ENCODE measurements around the gene HELQ. TPM values are rescaled to one million over a fixed set of nuclear protein-coding genes. Genes with fewer than 3 reads are reported as not detected.
A peak's percentile ranks its signal among the peaks of the same experiment; 100 is the strongest.

HELQ gene
- total and polyA plus RNA-seq, 2 of the 13 experiments (the other 11 are each of a cell fraction or from before 2014, with no cell fraction given) = 6.6 to 10.8 TPM

DNA sequence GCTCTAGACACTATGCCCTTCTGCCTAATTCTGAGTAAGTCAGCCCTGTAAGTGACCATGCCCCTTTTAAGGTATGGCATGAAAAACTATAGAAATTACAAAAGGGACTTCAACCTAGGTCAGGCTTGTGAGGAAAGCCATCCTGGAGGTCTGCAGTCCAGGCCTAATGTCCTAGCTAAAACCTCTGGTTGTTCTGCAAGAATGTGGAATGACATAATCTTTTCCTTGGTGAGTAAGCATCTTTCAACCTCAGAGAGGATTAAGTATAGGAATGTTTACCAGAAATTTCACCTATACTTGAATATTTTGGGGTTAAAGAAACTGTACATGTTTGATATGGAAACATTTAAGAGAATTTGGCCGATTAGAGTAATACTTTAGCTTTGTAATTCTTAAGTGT lies 97.2 kb downstream of the HELQ start:
- Histone ChIP-seq H3K27me3 (ENCODE audit: control insufficient read depth in 1 of 2, insufficient read depth in 2 of 2, low read length in 2 of 2) (no peaks in the 10 kb centered on the region; a peak in 1 of 5 replicates), H3K4me1 (ENCODE audit: insufficient read depth, low read length) (peaks cover 55% of the 10 kb centered on the region), H3K4me2 (ENCODE audit: low read depth, low read length) (no peak overlapping the region), H3K9ac (ENCODE audit: insufficient read depth, low read depth, low read length) (no peak overlapping the region), H3K79me2 (ENCODE audit: insufficient read depth, low read length) (no peaks in the 10 kb centered on the region), H4K20me1 (ENCODE audit: insufficient read depth, low read length) (no peaks in the 10 kb centered on the region), H2AFZ (ENCODE audit: low read length) (no peak overlapping the region), H3K27ac (ENCODE audit: extremely low read length, insufficient read depth, low read length) (no peak overlapping the region), H3K9me3 (ENCODE audit: low read length) (no peaks in the 10 kb centered on the region), H3K36me3 (replicated peaks in 1 of 2; ENCODE audit: control insufficient read depth in 1 of 2, insufficient read depth in 2 of 2, low read length in 2 of 2) (no peaks in the 10 kb centered on the region), H3K4me3 (replicated peaks in 1 of 3; ENCODE audit: insufficient read depth in 1 of 3, low read depth in 2 of 3, low read length in 3 of 3) (no peak overlapping the region)
- CTCF ChIA-PET (ENCODE audit: low intra/inter-chr PET ratio, low total read pairs) = no interaction called here
- FAIRE-seq (no peak), DNase-seq (ENCODE audit: low spot score) (peak; percentile 34), ATAC-seq (no peak)
- in situ Hi-C loops (cut with HindIII; ENCODE audit: extremely low pct_ligation_motif_present, low pct_unique_long_range_greater_than_20kb) = loop anchor here (25.0 kb wide), 1 partner anchor 279 kb away; no protein-coding TSS in a partner anchor
- no TSS peak for BruUV-seq (replicated peaks)
- intact Hi-C loops (cut with micrococcal nuclease; ENCODE audit: unreplicated experiment) = no loop called here
- TF ChIP-seq ISL2 (CRISPR knock-in tag; IDR thresholded peaks at IDR 0.05) = no peak
- TF ChIP-seq ZNF547 (CRISPR knock-in tag; IDR thresholded peaks at IDR 0.05) = no peak
- no peak for TF ChIP-seq MED1 (CRISPR knock-in tag; IDR thresholded peaks at IDR 0.05)
- TF ChIP-seq MTA1 (CRISPR knock-in tag; IDR thresholded peaks at IDR 0.05; ENCODE audit: borderline replicate concordance) = no peak
- peak; percentile 37; the same call in 1 of the 2 replicates for TF ChIP-seq ZNF331 (CRISPR knock-in tag; IDR thresholded peaks at IDR 0.05)
- POLR2A ChIA-PET = interaction anchor here (1.5 to 1.6 kb wide), 2 partner anchors 74 to 97 kb away, joined by 4 to 5 read pairs; partner anchors contain the start of genes COQ2 and HELQ
- WGBS (ENCODE audit: low lambda C conversion rate) = 7% methylated on average over 1 of the region's 1 CpG

Small RNAs within 50 kb of the gene (small RNA-seq; reads per million reads assigned to genes)
- gene AC114781.5 (ENCODE audit: insufficient read depth in 2 of 3, insufficient read length in 3 of 3, low read depth in 2 of 3, low replicate concordance in 1 of 3) = 0 reads per million in 3 experiments

Other genes starting within 250 kb of the HELQ start
- 16.4 and 17.3 TPM in 2 replicates for gene COQ2, start 171.0 kb downstream of the HELQ start, total RNA-seq (2016; rRNA removed; fragmentation: Illumina TruSeq; extraction: Trizol)
- gene COQ2, start 171.0 kb downstream of the HELQ start, polyA plus RNA-seq (2011; rRNA removed) = 8.2 and 10.1 TPM in 2 replicates
- not detected in 2 replicates for gene HPSE, start 121.0 kb downstream of the HELQ start, total RNA-seq (2016; rRNA removed; fragmentation: Illumina TruSeq; extraction: Trizol)
- not detected in 2 replicates for gene HPSE, start 121.0 kb downstream of the HELQ start, polyA plus RNA-seq (2011; rRNA removed)
- 124 and 141 TPM in 2 replicates for gene MRPS18C, start 235 bp upstream of the HELQ start, total RNA-seq (2016; rRNA removed; fragmentation: Illumina TruSeq; extraction: Trizol)
- gene MRPS18C, start 235 bp upstream of the HELQ start, polyA plus RNA-seq (2011; rRNA removed) = 35.7 and 45.4 TPM in 2 replicates
- gene ABRAXAS1, start 29.3 kb upstream of the HELQ start, total RNA-seq (2016; rRNA removed; fragmentation: Illumina TruSeq; extraction: Trizol) = 14.1 and 20.8 TPM in 2 replicates
- gene ABRAXAS1, start 29.3 kb upstream of the HELQ start, polyA plus RNA-seq (2011; rRNA removed) = 10.8 and 14.7 TPM in 2 replicates
- 1.6 and 2.6 TPM in 2 replicates for gene GPAT3, start 80.3 kb upstream of the HELQ start, total RNA-seq (2016; rRNA removed; fragmentation: Illumina TruSeq; extraction: Trizol)
- 1.9 and 2.4 TPM in 2 replicates for gene GPAT3, start 80.3 kb upstream of the HELQ start, polyA plus RNA-seq (2011; rRNA removed)